Ovary (tissue), 9 donors: ENCODE measurements around the gene MBD6. TPM values are rescaled to one million over a fixed set of nuclear protein-coding genes. Genes with fewer than 3 reads are reported as not detected.
"Not testable (repeated sequence)": the region's sequence is repeated elsewhere in the genome, so short reads cannot be mapped to it uniquely, and the experiment has no call there.

Experiments used
- DNase-seq, 5 donors: peaks; one replicate each; pipeline ENCODE4 v3.0.0-alpha.2; 2019 to 2020
- H3K27ac ChIP-seq, 2 donors: fragments of 200-600 bp; one replicate each; pipeline versions ENCODE4 v1.5.1 to v1.8.0; 2019 to 2022
- H3K27me3 ChIP-seq: fragments of 200-600 bp; one replicate; pipeline ENCODE4 v1.8.0; 2022
- H3K36me3 ChIP-seq: fragments of 200-600 bp; sonication (generic); one replicate; pipeline ENCODE4 v1.5.1; 2019
- H3K4me1 ChIP-seq: one replicate; pipeline ENCODE4 v1.8.1; 2013; ENCODE audit warnings: mild to moderate bottlenecking, moderate library complexity; ENCODE audit not compliant: insufficient read depth
- H3K4me3 ChIP-seq: fragments of 200-600 bp; sonication (generic); one replicate; pipeline ENCODE4 v1.5.1; 2017
- H3K9me3 ChIP-seq, 2 donors: fragments of 200-600 bp in 1 of 2; sonication (generic) in 1 of 2; one replicate each; pipeline versions ENCODE4 v1.5.1 to v1.8.1; 2013 to 2019; ENCODE audit warnings: mild to moderate bottlenecking in 1 of 2, moderate library complexity in 1 of 2
- EP300 ChIP-seq: sonication (generic); formaldehyde crosslinking; IDR thresholded peaks from one replicate; pipeline ENCODE4 v1.6.1; 2017; ENCODE audit warnings: antibody characterized with exemption
- POLR2A ChIP-seq: fragments of 450-650 bp; IDR thresholded peaks from one replicate; pipeline ENCODE4 v1.6.1; 2017; ENCODE audit warnings: antibody characterized with exemption, mild to moderate bottlenecking, moderate library complexity
- WGBS, 3 donors: extraction: QIAGEN DNeasy Blood & Tissue Kit in 1 of 3; methylation state at CpG; one replicate each; pipeline versions ENCODE4 v1.1.5 to v1.1.7; 2013 to 2017; 5-methylcytosine and 5-hydroxymethylcytosine counted together
- intact Hi-C, 4 donors: fragments of 100-400 bp; cut with DNase I; formaldehyde crosslinking; loops; one replicate each; pipeline versions ENCODE4 v1.11.0 to v1.15.1; 2022 to 2023
- polyA plus RNA-seq, 2 donors: library from polyadenylated mRNA; stranded (reverse); fragments of 200-250 nt in 1 of 2; fragments of 350-450 nt in 1 of 2; fragmentation: Illumina TruSeq in 1 of 2; extraction: RNeasy Lipid Tissue Mini Kit (QIAGEN cat#74804) in 1 of 2; gene quantifications; one replicate each; pipeline ENCODE4 v1.2.3, GENCODE V29; 2013 to 2014
- total RNA-seq, 7 donors: library from RNA; depleted of rRNA in 2 of 7; stranded (reverse); fragments of >200 nt in 2 of 7; fragmentation: NEBNext Ultra II Directional in 3 of 7; extraction: Animal tissue kit (Norgen Biotek cat#: 25700) in 3 of 7; gene quantifications; one replicate each; pipeline versions ENCODE4 v1.1.0 to v1.2.4, GENCODE V29; 2016 to 2023
- TF ChIP-seq, protein P1 (sequence below), 3 donors: fragments of 450-650 bp in 2 of 3; fragments of 200-600 bp in 1 of 3; IDR thresholded peaks; one replicate each; pipeline versions ENCODE4 v1.5.1 to v1.8.0; 2016 to 2022; ENCODE audit warnings: antibody characterized with exemption in 3 of 3, mild to moderate bottlenecking in 1 of 3
- donor health status: DM: no; HTN: no; CAD: no; lungs with moderate emphysema.
- donor health status: DM: no; HTN: no; CAD: no.
- donor health status: Bipolar disorder and iron deficiency.
- donor health status: DM: yes; HTN: yes; CAD: no.
- donor health status: DM: no; HTN: no; CAD: no.
- donor health status: DM: yes; HTN: yes; CAD: no.

Gene MBD6
- total and polyA plus RNA-seq, 9 donors: 18.1 to 122 (median 73.8) TPM

DNA sequence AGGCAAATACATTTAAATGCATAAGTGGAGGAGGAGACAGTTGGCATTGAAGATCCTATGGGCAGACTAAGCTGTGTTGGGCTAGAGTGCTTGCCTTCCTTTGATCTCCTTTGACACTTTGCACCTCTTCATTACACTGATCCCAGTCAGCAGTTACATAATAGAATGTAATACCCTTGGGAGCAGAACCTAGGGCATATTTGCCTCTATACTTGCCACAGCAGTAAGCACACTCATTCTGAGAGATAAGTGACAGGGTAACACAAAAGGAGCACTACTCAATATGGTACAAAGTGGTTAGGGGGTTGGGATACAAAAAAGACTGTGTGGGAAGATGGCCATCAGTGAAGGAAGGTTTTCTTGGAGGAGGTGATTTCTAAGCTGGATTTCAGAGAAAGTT is 25.8 kb upstream of the MBD6 start:
- no peaks in the 10 kb centered on the region for H3K36me3 ChIP-seq
- H3K27ac ChIP-seq: no peak overlapping the region
- no peak for DNase-seq

DNA sequence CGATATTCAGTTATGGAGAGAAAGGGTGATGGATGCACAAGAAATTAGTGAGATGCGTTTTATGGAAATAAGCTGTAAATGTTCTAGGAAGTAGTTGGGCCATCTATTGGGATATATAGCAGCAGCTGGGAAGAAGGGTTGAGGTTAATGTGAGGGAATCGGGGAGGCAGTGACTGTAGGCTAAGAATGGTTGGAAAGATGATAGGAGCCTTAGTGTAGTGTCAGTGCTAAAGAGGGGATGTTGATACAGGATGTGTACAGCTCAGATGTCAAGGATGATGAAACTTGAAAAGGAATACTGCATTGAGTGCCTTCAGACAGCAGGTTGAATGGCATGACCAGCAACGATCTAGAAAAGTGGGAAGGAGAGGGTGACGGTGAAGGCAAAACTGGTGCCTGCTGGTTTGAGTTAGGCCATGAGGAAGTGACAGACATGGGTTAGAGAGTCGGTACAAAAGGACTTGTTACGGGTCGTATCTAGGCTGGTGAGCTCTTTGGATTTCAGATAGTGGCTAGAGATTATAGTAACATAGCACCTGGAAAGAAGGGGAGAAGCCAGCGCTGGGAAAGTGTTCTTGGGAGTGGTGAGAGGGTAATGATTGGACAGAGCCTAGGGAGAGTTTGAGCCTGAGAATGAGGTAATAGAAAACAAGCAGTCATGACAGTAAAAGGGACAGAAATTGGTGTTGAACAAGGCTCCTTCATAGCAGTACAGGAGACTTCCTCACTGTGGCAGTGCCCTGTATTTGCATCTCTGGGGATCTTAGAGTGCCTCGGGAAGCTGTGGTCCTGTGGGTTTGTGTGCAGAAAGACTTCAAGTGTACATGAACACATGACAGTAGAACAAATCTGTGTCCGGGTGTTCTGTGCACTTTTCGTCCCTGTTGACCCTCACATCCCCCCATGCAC is 25.1 kb upstream of the MBD6 start:
- H3K27ac ChIP-seq: no peak overlapping the region
- DNase-seq: no peak
- no peak overlapping the region for H3K4me3 ChIP-seq
- no peaks in the 10 kb centered on the region for H3K9me3 ChIP-seq
- TF ChIP-seq, protein P1, sequence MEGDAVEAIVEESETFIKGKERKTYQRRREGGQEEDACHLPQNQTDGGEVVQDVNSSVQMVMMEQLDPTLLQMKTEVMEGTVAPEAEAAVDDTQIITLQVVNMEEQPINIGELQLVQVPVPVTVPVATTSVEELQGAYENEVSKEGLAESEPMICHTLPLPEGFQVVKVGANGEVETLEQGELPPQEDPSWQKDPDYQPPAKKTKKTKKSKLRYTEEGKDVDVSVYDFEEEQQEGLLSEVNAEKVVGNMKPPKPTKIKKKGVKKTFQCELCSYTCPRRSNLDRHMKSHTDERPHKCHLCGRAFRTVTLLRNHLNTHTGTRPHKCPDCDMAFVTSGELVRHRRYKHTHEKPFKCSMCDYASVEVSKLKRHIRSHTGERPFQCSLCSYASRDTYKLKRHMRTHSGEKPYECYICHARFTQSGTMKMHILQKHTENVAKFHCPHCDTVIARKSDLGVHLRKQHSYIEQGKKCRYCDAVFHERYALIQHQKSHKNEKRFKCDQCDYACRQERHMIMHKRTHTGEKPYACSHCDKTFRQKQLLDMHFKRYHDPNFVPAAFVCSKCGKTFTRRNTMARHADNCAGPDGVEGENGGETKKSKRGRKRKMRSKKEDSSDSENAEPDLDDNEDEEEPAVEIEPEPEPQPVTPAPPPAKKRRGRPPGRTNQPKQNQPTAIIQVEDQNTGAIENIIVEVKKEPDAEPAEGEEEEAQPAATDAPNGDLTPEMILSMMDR (IDR thresholded peaks at IDR 0.05): no peak
- TF ChIP-seq EP300 (no peak), POLR2A (no peak)
- no peaks in the 10 kb centered on the region for H3K27me3 ChIP-seq
- H3K36me3 ChIP-seq: no peaks in the 10 kb centered on the region
- no peaks in the 10 kb centered on the region for H3K4me1 ChIP-seq
- intact Hi-C loops: no loop called here
- WGBS, 3 donors: 84 to 92% (median 86%) methylated on average over 12 of the region's 12 CpGs

More for the DNA sequence above, 25.8 kb upstream of the MBD6 start:
- no peak for TF ChIP-seq EP300
- no peaks in the 10 kb centered on the region for H3K9me3 ChIP-seq
- intact Hi-C loops: no loop called here
- no peaks in the 10 kb centered on the region for H3K27me3 ChIP-seq
- no peak overlapping the region for H3K4me3 ChIP-seq
- H3K4me1 ChIP-seq: no peaks in the 10 kb centered on the region

DNA sequence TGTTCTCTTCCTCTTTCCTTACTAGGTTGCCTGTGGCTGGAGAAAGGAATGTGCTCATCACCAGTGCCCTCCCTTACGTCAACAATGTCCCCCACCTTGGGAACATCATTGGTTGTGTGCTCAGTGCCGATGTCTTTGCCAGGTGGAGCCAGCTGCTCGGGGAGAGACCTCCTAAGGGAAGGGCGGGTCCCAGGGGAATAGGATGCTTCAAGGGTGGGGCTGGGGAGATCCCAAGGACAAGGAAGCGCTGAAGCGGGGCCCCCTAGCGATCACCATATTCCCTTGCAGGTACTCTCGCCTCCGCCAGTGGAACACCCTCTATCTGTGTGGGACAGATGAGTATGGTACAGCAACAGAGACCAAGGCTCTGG is 24.5 kb upstream of the MBD6 start:
- no peaks in the 10 kb centered on the region for H3K36me3 ChIP-seq
- intact Hi-C loops: no loop called here
- no peak overlapping the region for H3K4me3 ChIP-seq
- no peak overlapping the region for H3K27ac ChIP-seq
- no peaks in the 10 kb centered on the region for H3K4me1 ChIP-seq
- TF ChIP-seq EP300: no peak
- TF ChIP-seq POLR2A: no peak
- TF ChIP-seq, protein P1 (IDR thresholded peaks at IDR 0.05): no peak
- WGBS, 3 donors: 68 to 83% (median 71%) methylated on average over 9 of the region's 9 CpGs
- no peak for DNase-seq
- H3K27me3 ChIP-seq: no peaks in the 10 kb centered on the region
- no peaks in the 10 kb centered on the region for H3K9me3 ChIP-seq

DNA sequence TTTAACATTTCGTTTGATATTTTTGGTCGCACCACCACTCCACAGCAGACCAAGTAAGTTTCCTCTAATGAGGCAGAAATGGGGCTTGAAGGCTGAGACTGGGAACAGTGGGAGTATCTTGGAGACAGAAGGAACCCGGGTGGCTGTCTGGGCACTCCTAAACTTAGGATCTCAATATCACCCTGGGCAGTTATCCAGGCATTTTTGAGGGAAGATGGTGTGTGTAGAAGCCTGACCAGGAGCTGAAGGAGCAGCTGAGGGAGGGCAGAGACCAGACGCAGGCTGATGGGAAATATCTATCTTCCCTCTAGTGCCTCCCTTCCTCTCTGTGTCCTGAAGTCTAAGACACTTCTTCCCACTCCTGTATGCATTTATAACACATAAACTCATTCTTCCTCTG is 24.1 kb upstream of the MBD6 start:
- no peaks in the 10 kb centered on the region for H3K4me1 ChIP-seq
- H3K36me3 ChIP-seq: no peaks in the 10 kb centered on the region
- no peak for DNase-seq
- H3K4me3 ChIP-seq: no peak overlapping the region
- no peak overlapping the region for H3K27ac ChIP-seq
- WGBS, 3 donors: 87 to 96% (median 91%) methylated on average over 4 of the region's 4 CpGs
- H3K27me3 ChIP-seq: no peaks in the 10 kb centered on the region
- no peaks in the 10 kb centered on the region for H3K9me3 ChIP-seq
- intact Hi-C loops: no loop called here
- TF ChIP-seq POLR2A (no peak), EP300 (no peak)
- TF ChIP-seq, protein P1 (IDR thresholded peaks at IDR 0.05): no peak

DNA sequence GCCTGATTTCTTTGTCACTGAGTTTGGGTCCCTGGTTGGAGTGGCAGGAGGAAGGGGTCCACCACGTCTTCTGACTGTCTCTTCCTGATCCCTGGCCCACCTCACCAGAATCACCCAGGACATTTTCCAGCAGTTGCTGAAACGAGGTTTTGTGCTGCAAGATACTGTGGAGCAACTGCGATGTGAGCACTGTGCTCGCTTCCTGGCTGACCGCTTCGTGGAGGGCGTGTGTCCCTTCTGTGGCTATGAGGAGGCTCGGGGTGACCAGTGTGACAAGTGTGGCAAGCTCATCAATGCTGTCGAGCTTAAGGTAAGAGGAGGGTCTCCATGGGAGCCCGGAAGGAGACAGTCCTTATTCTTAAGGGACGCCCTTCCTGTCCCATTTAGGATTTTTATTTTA is 22.4 kb upstream of the MBD6 start:
- no peak overlapping the region for H3K4me3 ChIP-seq
- no peaks in the 10 kb centered on the region for H3K27me3 ChIP-seq
- DNase-seq: no peak
- no peak overlapping the region for H3K27ac ChIP-seq
- H3K9me3 ChIP-seq: no peaks in the 10 kb centered on the region
- WGBS, 3 donors: 94 to 96% (median 95%) methylated on average over 11 of the region's 11 CpGs
- H3K36me3 ChIP-seq: no peaks in the 10 kb centered on the region
- H3K4me1 ChIP-seq: no peaks in the 10 kb centered on the region
- TF ChIP-seq EP300: no peak
- TF ChIP-seq POLR2A: no peak
- TF ChIP-seq, protein P1 (IDR thresholded peaks at IDR 0.05): no peak
- intact Hi-C loops: no loop called here

DNA sequence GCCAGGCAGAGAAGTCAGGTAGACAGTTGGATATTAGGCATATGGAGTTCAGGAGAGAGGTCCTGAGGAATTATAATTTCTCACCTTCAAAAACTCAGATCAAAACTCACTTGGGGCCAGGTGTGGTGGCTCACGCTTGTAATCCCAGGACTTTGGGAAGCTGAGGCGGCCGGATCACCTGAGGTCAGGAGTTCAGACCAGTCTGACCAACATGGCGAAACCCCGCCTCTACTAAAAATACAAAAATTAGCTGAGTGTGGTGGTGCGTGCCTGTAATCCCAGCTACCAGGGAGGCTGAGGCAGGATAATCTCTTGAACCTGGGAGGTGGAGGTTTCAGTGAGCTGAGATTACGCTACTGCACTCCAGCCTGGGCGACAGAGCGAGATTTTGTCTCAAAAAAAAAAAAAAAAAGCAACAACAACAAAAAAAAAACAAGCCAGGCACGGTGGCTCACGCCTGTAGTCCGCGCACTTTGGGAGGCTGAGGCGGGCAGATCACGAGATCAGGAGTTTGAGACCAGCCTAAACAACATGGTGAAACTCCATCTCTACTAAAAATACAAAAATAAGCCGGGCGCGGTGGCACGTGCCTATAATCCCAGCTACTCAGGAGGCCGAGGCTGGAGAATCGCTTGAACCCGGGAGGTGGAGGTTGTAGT is 20.2 kb upstream of the MBD6 start:
- intact Hi-C loops, H3K4me3 ChIP-seq, H3K9me3 ChIP-seq, H3K4me1 ChIP-seq, H3K27ac ChIP-seq, H3K36me3 ChIP-seq, H3K27me3 ChIP-seq, DNase-seq: not testable (repeated sequence)
- 94 to 95% (median 95%) methylated on average over 22 of the region's 22 CpGs for WGBS, 3 donors

DNA sequence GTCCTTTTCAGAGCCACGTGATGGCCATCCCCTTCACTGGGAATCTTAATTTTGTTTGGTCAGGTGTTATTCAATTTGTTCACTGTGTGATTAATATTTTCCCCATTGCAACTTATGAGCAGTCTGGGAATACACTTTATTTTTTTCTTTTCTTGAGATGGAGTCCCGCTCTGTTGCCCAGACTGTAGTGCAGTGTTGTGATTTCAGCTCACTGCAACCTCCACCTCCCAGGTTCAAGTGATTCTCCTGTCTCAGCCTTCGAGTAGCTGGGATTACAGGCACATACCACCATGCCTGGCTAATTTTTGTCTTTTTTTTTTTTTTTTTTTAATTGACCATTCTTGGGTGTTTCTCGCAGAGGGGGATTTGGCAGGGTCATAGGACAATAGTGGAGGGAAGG is 16.1 kb upstream of the MBD6 start:
- H3K27me3 ChIP-seq, H3K9me3 ChIP-seq, H3K27ac ChIP-seq, DNase-seq, H3K4me3 ChIP-seq, H3K36me3 ChIP-seq, H3K4me1 ChIP-seq, intact Hi-C loops: not testable (repeated sequence)
- WGBS, 3 donors: 87 to 99% (median 98%) methylated on average over 4 of the region's 4 CpGs
